ENCODE results near the gene OR5C1.
"Not testable (repeated sequence)": the region's sequence is repeated elsewhere in the genome, so short reads cannot be mapped to it uniquely, and the experiment has no call there.

GRCh38 chr9:122838441-122838840 lies 49.7 kb downstream of the OR5C1 start:
- TF ChIP-seq, protein P1, sequence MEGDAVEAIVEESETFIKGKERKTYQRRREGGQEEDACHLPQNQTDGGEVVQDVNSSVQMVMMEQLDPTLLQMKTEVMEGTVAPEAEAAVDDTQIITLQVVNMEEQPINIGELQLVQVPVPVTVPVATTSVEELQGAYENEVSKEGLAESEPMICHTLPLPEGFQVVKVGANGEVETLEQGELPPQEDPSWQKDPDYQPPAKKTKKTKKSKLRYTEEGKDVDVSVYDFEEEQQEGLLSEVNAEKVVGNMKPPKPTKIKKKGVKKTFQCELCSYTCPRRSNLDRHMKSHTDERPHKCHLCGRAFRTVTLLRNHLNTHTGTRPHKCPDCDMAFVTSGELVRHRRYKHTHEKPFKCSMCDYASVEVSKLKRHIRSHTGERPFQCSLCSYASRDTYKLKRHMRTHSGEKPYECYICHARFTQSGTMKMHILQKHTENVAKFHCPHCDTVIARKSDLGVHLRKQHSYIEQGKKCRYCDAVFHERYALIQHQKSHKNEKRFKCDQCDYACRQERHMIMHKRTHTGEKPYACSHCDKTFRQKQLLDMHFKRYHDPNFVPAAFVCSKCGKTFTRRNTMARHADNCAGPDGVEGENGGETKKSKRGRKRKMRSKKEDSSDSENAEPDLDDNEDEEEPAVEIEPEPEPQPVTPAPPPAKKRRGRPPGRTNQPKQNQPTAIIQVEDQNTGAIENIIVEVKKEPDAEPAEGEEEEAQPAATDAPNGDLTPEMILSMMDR (IDR thresholded peaks at IDR 0.05), result not testable (repeated sequence)
- TF ChIP-seq POLR2A (IDR thresholded peaks at IDR 0.05), result not testable (repeated sequence)

Measured in prostate gland (tissue), 2 donors.